Measurements from ENCODE around the gene CABP4. TPM values are rescaled to one million over a fixed set of nuclear protein-coding genes. Genes with fewer than 3 reads are reported as not detected.

CABP4 gene
- total RNA-seq, 4 donors from 2014 or later: 0.67 to 1.9 TPM; not detected in 2

DNA sequence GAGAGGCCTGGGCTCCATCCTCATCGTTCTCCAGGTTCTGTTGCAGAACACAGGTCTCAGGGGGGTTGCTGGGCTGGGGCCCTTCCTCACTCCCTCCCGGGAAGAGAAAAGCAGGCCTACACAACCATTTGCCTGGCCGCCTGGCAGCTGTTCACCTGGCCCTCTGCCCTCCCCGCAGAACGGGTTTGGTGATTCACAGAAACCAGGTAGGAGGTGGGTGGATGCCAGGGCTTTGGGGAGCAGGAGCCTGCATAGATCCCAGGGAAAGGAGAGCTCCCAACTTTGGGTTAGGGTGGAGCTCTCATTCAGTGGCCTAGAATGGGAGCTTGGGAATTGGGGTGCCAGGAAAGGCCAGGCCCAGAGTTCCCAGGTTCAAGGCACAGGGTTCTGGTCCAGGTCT lies 12.9 kb downstream of the CABP4 start:
- H3K4me1 ChIP-seq: peaks cover 0 to 6% of the 10 kb centered on the region in 2 donors
- no peaks in the 10 kb centered on the region for H3K36me3 ChIP-seq
- peak overlapping the region; percentile 91 to 92 for H3K27ac ChIP-seq
- no peaks in the 10 kb centered on the region for H3K9me3 ChIP-seq
- TF ChIP-seq CTCF (IDR thresholded peaks at IDR 0.05) (no peak), POLR2A (IDR thresholded peaks at IDR 0.05) (no peak)
- peak overlapping the region; percentile 77 to 87 for H3K4me3 ChIP-seq
- intact Hi-C loops (cut with DNase I; ENCODE audit: low total_unique reads): no loop called here
- DNase-seq: peak; percentile 44 to 53
- no peaks in the 10 kb centered on the region for H3K27me3 ChIP-seq

DNA sequence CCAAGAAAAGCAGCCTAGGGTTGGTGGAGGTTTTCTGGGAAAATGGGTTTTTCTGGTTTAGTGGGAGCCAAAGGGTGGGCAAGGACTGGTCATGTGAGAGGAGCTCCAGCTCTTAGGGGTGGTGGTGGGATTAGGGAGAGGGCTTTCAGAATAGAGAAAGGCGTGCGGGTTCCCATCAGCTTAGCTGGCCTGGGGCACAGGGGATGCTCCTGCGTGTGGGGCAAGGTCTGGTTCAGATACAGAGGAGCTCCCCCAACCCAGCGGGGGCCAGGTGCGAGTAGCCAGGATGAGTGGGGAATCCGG lies 13.3 kb downstream of the CABP4 start:
- TF ChIP-seq POLR2A (IDR thresholded peaks at IDR 0.05): no peak
- no peaks in the 10 kb centered on the region for H3K36me3 ChIP-seq
- intact Hi-C loops (cut with DNase I; ENCODE audit: low total_unique reads): no loop called here
- H3K4me1 ChIP-seq: peaks cover 0 to 6% of the 10 kb centered on the region in 2 donors
- no peak for DNase-seq
- H3K4me3 ChIP-seq: peak overlapping the region; percentile 77 to 87
- no peaks in the 10 kb centered on the region for H3K27me3 ChIP-seq
- H3K27ac ChIP-seq: peak overlapping the region; percentile 91 to 92
- no peaks in the 10 kb centered on the region for H3K9me3 ChIP-seq

DNA sequence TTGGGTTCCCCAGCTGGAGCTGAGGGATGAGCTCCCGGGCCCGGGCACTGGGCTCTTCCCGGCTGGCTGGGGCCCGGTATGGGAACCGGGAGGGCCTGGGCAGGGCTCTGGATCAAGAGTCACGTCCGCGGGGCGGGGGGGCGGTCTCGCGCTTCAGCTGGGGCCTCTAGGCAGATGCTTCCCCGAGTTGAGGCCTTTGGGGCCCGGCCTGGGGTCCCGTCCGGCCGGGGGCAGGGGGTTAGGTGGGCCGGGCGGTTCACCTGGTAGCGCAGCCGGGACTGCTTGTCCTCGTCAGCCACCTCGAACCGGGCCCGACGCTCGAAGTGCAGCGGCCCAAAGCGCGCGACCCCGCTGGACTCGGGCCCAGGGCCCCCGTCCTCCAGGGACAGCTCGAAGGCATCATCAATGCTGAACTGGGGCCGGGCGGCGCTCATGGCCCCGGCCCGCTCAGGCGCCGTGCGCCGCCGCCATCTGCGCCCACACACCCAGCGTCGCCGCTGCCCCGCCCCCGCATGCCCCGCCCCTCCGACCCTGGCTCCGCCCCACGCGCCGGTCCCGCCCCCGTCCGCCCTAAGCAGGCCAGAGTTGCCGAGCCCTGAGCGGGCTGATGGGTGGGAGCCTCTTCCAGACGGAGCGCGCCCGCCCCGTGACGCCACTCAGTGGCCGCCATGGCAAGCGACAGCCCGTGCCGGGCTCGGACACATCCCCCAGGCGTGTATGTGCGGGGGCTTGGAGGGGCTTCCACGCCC lies 13.8 kb downstream of the CABP4 start, which contains the start of gene TMEM134:
Gene TMEM134, minus strand, starts transcription at position 493 of the 749 bp plus-strand sequence. Its CDS starts 59 bp downstream, at position 434.
- peak; percentile 37 to 66 (median 54) for TF ChIP-seq CTCF (IDR thresholded peaks at IDR 0.05)
- TF ChIP-seq POLR2A (IDR thresholded peaks at IDR 0.05): peak; percentile 32 to 76
- H3K4me1 ChIP-seq: peaks cover 0 to 6% of the 10 kb centered on the region in 2 donors
- DNase-seq: peak; percentile 90
- H3K27me3 ChIP-seq: no peaks in the 10 kb centered on the region
- H3K36me3 ChIP-seq: no peaks in the 10 kb centered on the region
- intact Hi-C loops (cut with DNase I; ENCODE audit: low total_unique reads): no loop called here
- peak within 1 kb of the TSS; percentile 77 to 87 for H3K4me3 ChIP-seq
- H3K27ac ChIP-seq: peak within 1 kb of the TSS; percentile 91 to 92
- H3K9me3 ChIP-seq: no peaks in the 10 kb centered on the region

DNA sequence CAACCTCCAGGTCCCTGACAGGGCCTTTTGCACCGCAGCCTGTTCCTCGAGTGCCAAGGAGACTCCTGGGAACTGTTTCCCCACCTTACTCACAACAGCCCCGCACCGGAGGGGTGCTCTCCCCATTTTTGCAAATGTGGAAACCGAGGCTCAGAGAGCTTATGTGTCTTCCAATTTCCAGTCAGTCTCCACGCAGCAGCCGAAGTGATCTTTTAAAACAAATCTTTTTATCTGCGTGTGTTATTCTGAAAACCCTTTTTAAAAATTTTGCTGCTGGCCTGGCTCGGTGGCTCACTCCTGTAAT lies 14.3 kb downstream of the CABP4 start:
- Histone ChIP-seq H3K4me3 (peak overlapping the region; percentile 77 to 87), H3K27ac (peak overlapping the region; percentile 91 to 92), H3K4me1 (peaks cover 0 to 6% of the 10 kb centered on the region in 2 donors), H3K36me3 (no peaks in the 10 kb centered on the region), H3K27me3 (no peaks in the 10 kb centered on the region), H3K9me3 (no peaks in the 10 kb centered on the region)
- no peak for TF ChIP-seq POLR2A (IDR thresholded peaks at IDR 0.05)
- TF ChIP-seq CTCF (IDR thresholded peaks at IDR 0.05): no peak
- intact Hi-C loops (cut with DNase I; ENCODE audit: low total_unique reads): no loop called here
- DNase-seq: no peak

- DNase-seq: no peak
- intact Hi-C loops (cut with DNase I; ENCODE audit: low total_unique reads): no loop called here
- peaks cover 0 to 6% of the 10 kb centered on the region in 2 donors for H3K4me1 ChIP-seq
- TF ChIP-seq POLR2A (IDR thresholded peaks at IDR 0.05): no peak
- no peak for TF ChIP-seq CTCF (IDR thresholded peaks at IDR 0.05)
- H3K4me3 ChIP-seq: no peak overlapping the region
- no peaks in the 10 kb centered on the region for H3K27me3 ChIP-seq
- H3K9me3 ChIP-seq: no peaks in the 10 kb centered on the region
- no peaks in the 10 kb centered on the region for H3K36me3 ChIP-seq
- H3K27ac ChIP-seq: no peak overlapping the region
Measured at GRCh38 chr11:67470337-67471002, 15.3 kb downstream of the CABP4 start.

All from uterus (tissue), 4 donors.